ENCODE data around the gene PSMG1.

- TF ChIP-seq POLR2AphosphoS5 (IDR thresholded peaks at IDR 0.05; ENCODE audit: low read depth, low read length), result no peak
- TF ChIP-seq, protein P1, sequence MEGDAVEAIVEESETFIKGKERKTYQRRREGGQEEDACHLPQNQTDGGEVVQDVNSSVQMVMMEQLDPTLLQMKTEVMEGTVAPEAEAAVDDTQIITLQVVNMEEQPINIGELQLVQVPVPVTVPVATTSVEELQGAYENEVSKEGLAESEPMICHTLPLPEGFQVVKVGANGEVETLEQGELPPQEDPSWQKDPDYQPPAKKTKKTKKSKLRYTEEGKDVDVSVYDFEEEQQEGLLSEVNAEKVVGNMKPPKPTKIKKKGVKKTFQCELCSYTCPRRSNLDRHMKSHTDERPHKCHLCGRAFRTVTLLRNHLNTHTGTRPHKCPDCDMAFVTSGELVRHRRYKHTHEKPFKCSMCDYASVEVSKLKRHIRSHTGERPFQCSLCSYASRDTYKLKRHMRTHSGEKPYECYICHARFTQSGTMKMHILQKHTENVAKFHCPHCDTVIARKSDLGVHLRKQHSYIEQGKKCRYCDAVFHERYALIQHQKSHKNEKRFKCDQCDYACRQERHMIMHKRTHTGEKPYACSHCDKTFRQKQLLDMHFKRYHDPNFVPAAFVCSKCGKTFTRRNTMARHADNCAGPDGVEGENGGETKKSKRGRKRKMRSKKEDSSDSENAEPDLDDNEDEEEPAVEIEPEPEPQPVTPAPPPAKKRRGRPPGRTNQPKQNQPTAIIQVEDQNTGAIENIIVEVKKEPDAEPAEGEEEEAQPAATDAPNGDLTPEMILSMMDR (IDR thresholded peaks at IDR 0.05), result no peak
- TF ChIP-seq GABPA (IDR thresholded peaks at IDR 0.05; ENCODE audit: low read depth), result no peak
- no peak for TF ChIP-seq MAX (IDR thresholded peaks at IDR 0.05; ENCODE audit: low read depth)
Measured at GRCh38 chr21:39221282-39221996, 38.2 kb upstream of the PSMG1 start.

All from SK-N-SH (cell line).